OCI-LY3 (cell line): ENCODE data around the gene PHC2.

Experiments used
- H2AFZ ChIP-seq: fragments of 200-600, 300-600 bp; shearing (Covaris generic); 2 replicates; pipeline ENCODE4 v1.6.0; 2014; ENCODE audit warnings: antibody characterized with exemption, low read depth, low read length
- H3K27ac ChIP-seq: fragments of 200-600, 300-600 bp; sonication (generic); 2 replicates; pipeline ENCODE4 v1.5.1; 2014; ENCODE audit warnings: mild to moderate bottlenecking, low read length, moderate library complexity, mixed read lengths
- H3K27me3 ChIP-seq: fragments of 200-600, 300-600 bp; sonication (generic); 2 replicates; pipeline ENCODE4 v1.6.1; 2014; ENCODE audit warnings: low read depth, low read length, mixed read lengths
- H3K36me3 ChIP-seq: fragments of 200-600, 300-600 bp; sonication (generic); replicated peaks from 2 replicates; pipeline ENCODE3; 2014; ENCODE audit warnings: low read depth, low read length, mixed read lengths
- H3K4me1 ChIP-seq: fragments of 300-600, 200-600 bp; sonication (generic); 2 replicates; pipeline ENCODE4 v1.6.1; 2014; ENCODE audit warnings: low read length, mixed read lengths
- H3K4me2 ChIP-seq: fragments of 200-600, 300-600 bp; sonication (generic); 2 replicates; pipeline ENCODE4 v1.6.1; 2014; ENCODE audit warnings: low read length, mixed read lengths
- H3K4me3 ChIP-seq: fragments of 300-600, 200-600 bp; sonication (generic); 2 replicates; pipeline ENCODE4 v1.5.1; 2014; ENCODE audit warnings: antibody characterized with exemption, mild to moderate bottlenecking, low read length, moderate library complexity
- H3K79me2 ChIP-seq: fragments of 300-600, 200-600 bp; shearing (Covaris generic); 2 replicates; pipeline ENCODE4 v1.6.1; 2014; ENCODE audit warnings: mild to moderate bottlenecking, low read length, mixed read lengths
- H3K9ac ChIP-seq: fragments of 300-600, 200-600 bp; shearing (Covaris generic); 2 replicates; pipeline ENCODE4 v1.6.0; 2014; ENCODE audit warnings: mild to moderate bottlenecking, low read length, moderate library complexity
- H3K9me3 ChIP-seq: fragments of 200-600, 300-600 bp; shearing (Covaris generic); 2 replicates; pipeline ENCODE4 v1.6.1; 2014; ENCODE audit warnings: low read length, mixed read lengths; ENCODE audit not compliant: insufficient read depth
- H4K20me1 ChIP-seq: fragments of 200-600, 300-600 bp; sonication (generic); 2 replicates; pipeline ENCODE4 v1.6.1; 2016; ENCODE audit warnings: low read length, mixed read lengths; ENCODE audit not compliant: insufficient read depth
- CTCF ChIP-seq: fragments of 200-600, 300-600 bp; sonication (generic); IDR thresholded peaks from 2 replicates; pipeline ENCODE4 v1.5.1; 2014; ENCODE audit warnings: antibody characterized with exemption, low read length, low read depth
- EZH2phosphoT487 ChIP-seq: fragments of 200-600 bp; shearing (Covaris generic); IDR thresholded peaks from 2 replicates; pipeline ENCODE4 v1.6.1; 2018; ENCODE audit warnings: antibody characterized with exemption, mixed run types, low read depth

PHC2 gene

DNA sequence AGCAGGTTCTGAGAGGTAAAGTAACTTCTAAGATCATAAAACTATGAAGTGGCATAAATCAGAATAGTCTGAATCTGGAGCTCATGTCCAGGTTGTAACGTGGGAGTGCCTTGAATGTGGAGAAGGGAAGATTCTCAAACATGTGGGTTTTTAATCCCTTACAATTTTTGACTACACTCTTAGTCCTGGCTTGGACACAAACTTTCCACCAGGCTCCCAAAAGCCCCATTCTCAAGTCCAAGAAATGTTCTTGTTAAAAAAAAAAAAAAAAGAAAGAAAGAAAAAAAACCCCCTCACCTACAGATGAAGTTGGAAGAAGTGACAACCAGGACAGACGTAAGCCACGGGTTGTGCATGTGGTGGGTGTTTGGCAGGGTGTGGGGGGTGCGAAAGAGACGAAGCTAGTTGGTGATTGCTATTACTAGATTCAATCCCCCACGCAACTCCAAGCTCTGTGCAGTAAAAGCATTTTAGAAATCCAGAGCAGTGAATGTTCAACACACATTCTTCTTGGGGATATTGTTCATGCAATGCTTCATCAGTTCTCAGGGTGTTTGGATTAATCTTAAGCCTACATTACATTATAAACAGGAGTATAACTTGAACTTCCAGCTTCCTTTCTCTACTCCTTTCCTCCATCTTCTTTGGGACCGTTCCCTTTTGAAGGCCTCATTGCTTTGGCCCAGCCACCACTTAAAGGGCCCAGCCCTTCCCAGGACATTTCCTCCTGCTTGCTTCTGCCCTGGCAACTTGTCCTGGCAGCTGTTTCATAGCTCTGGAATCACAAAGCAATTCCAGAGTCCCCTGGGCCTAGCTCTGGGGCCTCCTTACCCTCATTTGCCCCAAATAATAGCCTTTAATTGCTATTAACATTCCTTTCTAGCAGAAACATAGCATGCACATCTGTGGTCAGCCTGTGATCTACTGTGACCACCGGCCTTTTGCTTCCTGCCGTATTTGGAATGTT lies 41.8 kb downstream of the PHC2 start:
- H4K20me1 ChIP-seq: no peaks in the 10 kb centered on the region
- H3K9me3 ChIP-seq: no peaks in the 10 kb centered on the region
- H3K4me1 ChIP-seq: no peaks in the 10 kb centered on the region
- H3K79me2 ChIP-seq: no peaks in the 10 kb centered on the region
- no peak overlapping the region for H3K4me3 ChIP-seq
- no peak overlapping the region for H3K27ac ChIP-seq
- no peaks in the 10 kb centered on the region for H3K36me3 ChIP-seq
- no peak overlapping the region for H2AFZ ChIP-seq
- peaks cover 6% of the 10 kb centered on the region; the same call in 1 of the 2 replicates for H3K27me3 ChIP-seq
- H3K4me2 ChIP-seq: no peak overlapping the region
- H3K9ac ChIP-seq: no peak overlapping the region
- TF ChIP-seq EZH2phosphoT487 (no peak), CTCF (no peak)

DNA sequence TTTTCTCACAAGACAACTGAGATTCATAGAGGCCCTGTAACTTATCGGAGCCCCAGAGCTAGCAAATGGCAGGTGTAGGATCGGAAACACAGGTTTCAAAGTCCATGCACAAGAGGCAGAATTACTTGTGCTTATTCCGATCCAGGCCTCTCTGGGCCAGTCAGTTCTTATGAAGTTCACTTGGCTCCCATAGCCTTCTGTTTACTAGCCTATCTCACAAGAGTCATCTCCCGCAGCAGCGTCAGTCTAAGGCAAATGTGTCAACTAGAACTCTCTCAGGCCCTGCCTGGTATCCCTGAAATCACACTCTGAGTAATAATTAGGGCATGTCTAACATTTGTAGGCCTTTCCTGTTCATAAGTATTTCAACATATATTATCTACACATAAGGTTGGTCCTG lies 43.3 kb downstream of the PHC2 start:
- Histone ChIP-seq H2AFZ (no peak overlapping the region), H3K79me2 (no peaks in the 10 kb centered on the region), H3K4me2 (no peak overlapping the region), H3K9ac (no peak overlapping the region), H3K4me3 (no peak overlapping the region), H3K4me1 (no peaks in the 10 kb centered on the region), H3K36me3 (no peaks in the 10 kb centered on the region), H4K20me1 (no peaks in the 10 kb centered on the region), H3K27me3 (peaks cover 6% of the 10 kb centered on the region; the same call in 1 of the 2 replicates), H3K27ac (no peak overlapping the region), H3K9me3 (no peaks in the 10 kb centered on the region)
- TF ChIP-seq CTCF (no peak), EZH2phosphoT487 (no peak)

GRCh38 chr1:33385251-33385650 lies 45.6 kb downstream of the PHC2 start:
- Histone ChIP-seq H3K36me3 (no peaks in the 10 kb centered on the region), H3K9me3 (no peaks in the 10 kb centered on the region), H3K27me3 (0 out of 2 replicates have a peak, but pooled peaks cover 12% of the 10 kb centered on the region), H2AFZ (no peak overlapping the region), H3K9ac (no peak overlapping the region), H3K4me3 (no peak overlapping the region), H3K79me2 (no peaks in the 10 kb centered on the region), H3K4me1 (no peaks in the 10 kb centered on the region), H4K20me1 (no peaks in the 10 kb centered on the region), H3K4me2 (no peak overlapping the region), H3K27ac (no peak overlapping the region)
- no peak for TF ChIP-seq EZH2phosphoT487
- TF ChIP-seq CTCF: no peak

GRCh38 chr1:33384040-33384812 lies 46.7 kb downstream of the PHC2 start:
- no peak for TF ChIP-seq CTCF
- TF ChIP-seq EZH2phosphoT487: no peak
- Histone ChIP-seq H3K27ac (no peak overlapping the region), H3K36me3 (no peaks in the 10 kb centered on the region), H3K4me1 (no peaks in the 10 kb centered on the region), H2AFZ (no peak overlapping the region), H3K9ac (no peak overlapping the region), H3K9me3 (no peaks in the 10 kb centered on the region), H3K4me3 (no peak overlapping the region), H3K4me2 (no peak overlapping the region), H3K79me2 (no peaks in the 10 kb centered on the region), H3K27me3 (0 out of 2 replicates have a peak, but pooled peaks cover 13% of the 10 kb centered on the region), H4K20me1 (no peaks in the 10 kb centered on the region)
